GM23338 (cell line): ENCODE measurements around the gene RPL27A. TPM values are rescaled to one million over a fixed set of nuclear protein-coding genes. Genes with fewer than 3 reads are reported as not detected.

Source experiments
- ATAC-seq: fragments of 200-7000 bp; cut with Tn5 transposase; 3 replicates; pipeline ENCODE4 v1.9.1; 2020
- DNase-seq: peaks from one replicate; pipeline ENCODE4 v3.0.0-alpha.2; 2015; ENCODE audit warnings: low spot score
- H2AFZ ChIP-seq: fragments of 200-600 bp; sonication (generic); 2 replicates; pipeline ENCODE4 v1.8.0; 2016; ENCODE audit warnings: antibody characterized with exemption, mild to moderate bottlenecking, moderate library complexity
- H3F3A ChIP-seq: fragments of 200-600 bp; sonication (generic); replicated peaks from 2 replicates; pipeline ENCODE4 v1.8.0; 2017; ENCODE audit warnings: antibody characterized with exemption, mixed run types, low read depth
- H3K27ac ChIP-seq: fragments of 200-600 bp; sonication (generic); 2 replicates; pipeline ENCODE4 v1.6.1; 2016; ENCODE audit warnings: low read depth
- H3K27me3 ChIP-seq: fragments of 200-600 bp; sonication (generic); 2 replicates; pipeline ENCODE4 v1.8.0; 2016; ENCODE audit warnings: mild to moderate bottlenecking, mixed run types, moderate library complexity; ENCODE audit not compliant: insufficient read depth
- H3K36me3 ChIP-seq: fragments of 200-600 bp; sonication (generic); 2 replicates; pipeline ENCODE4 v1.8.0; 2016; ENCODE audit warnings: mild to moderate bottlenecking; ENCODE audit not compliant: insufficient read depth
- H3K4me1 ChIP-seq: fragments of 200-600 bp; sonication (generic); 2 replicates; pipeline ENCODE4 v1.8.0; 2016; ENCODE audit warnings: mild to moderate bottlenecking, moderate library complexity; ENCODE audit not compliant: insufficient read depth
- H3K4me2 ChIP-seq: fragments of 200-600 bp; sonication (generic); 2 replicates; pipeline ENCODE4 v1.7.1; 2017; ENCODE audit warnings: mixed run types
- H3K4me3 ChIP-seq: fragments of 200-600 bp; sonication (generic); 2 replicates; pipeline ENCODE4 v1.6.1; 2016; ENCODE audit warnings: mixed run types
- H3K79me2 ChIP-seq: fragments of 200-600 bp; sonication (generic); replicated peaks from 2 replicates; pipeline ENCODE4 v1.8.0; 2017; ENCODE audit warnings: mild to moderate bottlenecking; ENCODE audit not compliant: insufficient read depth
- H3K9me2 ChIP-seq: fragments of 200-600 bp; sonication (generic); 2 replicates; pipeline ENCODE4 v1.8.0; 2017; ENCODE audit not compliant: insufficient read depth
- H4K20me1 ChIP-seq: fragments of 200-600 bp; sonication (generic); replicated peaks from 2 replicates; pipeline ENCODE4 v1.8.0; 2017; ENCODE audit warnings: mild to moderate bottlenecking; ENCODE audit not compliant: insufficient read depth
- H3K27ac Mint-ChIP-seq: 2 replicates; pipeline ENCODE4 v1.8.0; 2020; ENCODE audit warnings: inconsistent platforms, mild to moderate bottlenecking, moderate library complexity, mixed read lengths
- H3K27me3 Mint-ChIP-seq: 3 replicates; pipeline ENCODE4 v1.8.0; 2022; ENCODE audit warnings: low read depth, mild to moderate bottlenecking, moderate library complexity, mixed read lengths, inconsistent platforms; ENCODE audit not compliant: insufficient read depth, poor library complexity
- H3K36me3 Mint-ChIP-seq: 3 replicates; pipeline ENCODE4 v1.8.0; 2021; ENCODE audit warnings: low read depth, mild to moderate bottlenecking, inconsistent platforms, moderate library complexity, mixed read lengths
- H3K4me1 Mint-ChIP-seq: 3 replicates; pipeline ENCODE4 v1.8.0; 2020; ENCODE audit warnings: mild to moderate bottlenecking, inconsistent platforms, mixed read lengths
- H3K4me3 Mint-ChIP-seq: 3 replicates; pipeline ENCODE4 v1.8.0; 2021; ENCODE audit warnings: moderate library complexity, mild to moderate bottlenecking, inconsistent platforms, mixed read lengths
- H3K9me3 Mint-ChIP-seq: 3 replicates; pipeline ENCODE4 v1.8.0; 2020; ENCODE audit warnings: moderate library complexity, mild to moderate bottlenecking, inconsistent platforms, mixed read lengths
- EZH2 ChIP-seq: fragments of 200-600 bp; sonication (generic); IDR thresholded peaks from one replicate; pipeline ENCODE4 v1.8.0; 2017; ENCODE audit warnings: antibody characterized with exemption, mild to moderate bottlenecking, low read depth; ENCODE audit not compliant: unreplicated experiment
- JUNB ChIP-seq: IDR thresholded peaks from one replicate; pipeline ENCODE4 v1.6.1; 2016; ENCODE audit warnings: antibody characterized with exemption; ENCODE audit not compliant: unreplicated experiment
- NANOG ChIP-seq: IDR thresholded peaks from 2 replicates; pipeline ENCODE4 v1.6.1; 2016; ENCODE audit warnings: antibody characterized with exemption, borderline replicate concordance
- STAT1 ChIP-seq: IDR thresholded peaks from one replicate; pipeline ENCODE4 v1.6.1; 2016; ENCODE audit warnings: antibody characterized with exemption; ENCODE audit not compliant: unreplicated experiment
- ZNF114 ChIP-seq: fragments of 250-450 bp; sonication (Bioruptor Pico); IDR thresholded peaks from 2 replicates; pipeline ENCODE4 v1.5.0; 2020; ENCODE audit warnings: mild to moderate bottlenecking, moderate library complexity
- polyA plus RNA-seq: library from polyadenylated mRNA; unstranded; fragments of >200 nt; fragmentation: Nextera tagmentation; extraction: Ambion mirVana; gene quantifications from 2 replicates; pipeline ENCODE4 v1.2.1, GENCODE V29; 2016
- total RNA-seq: library from RNA; depleted of rRNA; stranded (reverse); fragments of >200 nt; shearing (Covaris generic); gene quantifications from 2 replicates; pipeline ENCODE4 v1.2.3, GENCODE V29; 2014
- TF ChIP-seq, protein P1 (sequence below): fragments of 250-450 bp; sonication (Bioruptor Pico); IDR thresholded peaks from 2 replicates; pipeline ENCODE4 v1.5.0; 2020; ENCODE audit warnings: mild to moderate bottlenecking, moderate library complexity
- TF ChIP-seq, protein P2 (sequence below), 2 experiments: fragments of 200-600 bp in 1 of 2; sonication (generic) in 1 of 2; conservative IDR thresholded peaks; 2 replicates each; pipeline versions ENCODE4 v1.5.1 to v1.6.1; 2016 to 2017; ENCODE audit warnings: antibody characterized with exemption in 2 of 2, low read depth in 2 of 2, mild to moderate bottlenecking in 2 of 2, moderate library complexity in 1 of 2
- TF ChIP-seq, protein P3 (sequence below): IDR thresholded peaks from one replicate; pipeline ENCODE4 v1.6.1; 2018; ENCODE audit warnings: antibody characterized with exemption; ENCODE audit not compliant: unreplicated experiment
- TF ChIP-seq, protein P4 (sequence below): IDR thresholded peaks from 2 replicates; pipeline ENCODE4 v1.6.1; 2016; ENCODE audit warnings: antibody characterized with exemption

RPL27A gene
- total and polyA plus RNA-seq, 2 experiments from 2014 or later = 1,283 to 3,167 TPM

DNA sequence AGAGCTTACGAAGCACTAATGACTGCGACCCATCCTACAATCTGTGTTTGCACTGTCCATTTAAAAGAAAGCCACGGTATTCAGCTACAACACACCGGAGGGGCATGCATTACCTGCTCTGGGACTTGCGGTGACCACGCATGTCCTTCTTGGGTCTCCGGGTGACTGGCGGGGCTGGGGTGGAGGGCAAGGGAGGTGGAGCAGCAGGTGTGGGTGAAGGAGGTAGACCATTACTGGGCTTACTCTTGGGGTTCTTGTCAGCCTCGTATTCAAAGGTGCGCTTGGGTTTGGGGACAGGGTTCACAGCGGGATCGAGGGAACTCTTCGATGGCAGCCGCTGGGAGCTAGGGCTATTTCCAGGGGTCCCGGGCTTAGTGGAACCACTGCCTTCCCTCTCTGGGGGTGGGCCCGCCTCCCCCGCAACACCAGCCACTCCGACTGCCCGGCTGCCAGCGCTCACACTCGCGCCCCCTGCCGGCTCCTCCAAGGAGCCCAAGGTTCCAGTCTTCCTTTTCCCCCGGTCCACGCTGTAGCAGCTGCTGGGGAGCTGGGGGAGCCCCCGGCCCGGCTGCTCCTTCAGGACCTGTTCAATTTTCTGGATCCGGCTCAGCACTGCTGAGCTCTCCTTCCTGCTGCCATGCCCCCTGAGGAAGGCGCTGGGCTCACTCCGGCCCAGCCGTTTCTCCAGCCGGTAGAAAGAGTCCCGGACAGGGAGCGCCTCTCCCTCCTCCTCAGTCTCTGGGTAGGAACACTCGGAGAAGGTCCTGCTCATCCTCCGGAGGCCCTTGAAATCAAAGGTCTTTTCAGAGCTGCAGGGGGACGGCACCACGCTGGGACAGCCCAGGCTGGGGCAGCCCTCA, 47.5 kb downstream of the RPL27A start:
- Histone ChIP-seq H3K4me2 (no peak overlapping the region), H3K27ac (no peak overlapping the region), H3K4me1 (no peaks in the 10 kb centered on the region), H3F3A (no peaks in the 10 kb centered on the region), H3K36me3 (no peaks in the 10 kb centered on the region), H3K9me2 (no peaks in the 10 kb centered on the region), H3K79me2 (no peaks in the 10 kb centered on the region), H3K27me3 (no peaks in the 10 kb centered on the region), H3K4me3 (no peak overlapping the region), H4K20me1 (no peaks in the 10 kb centered on the region), H2AFZ (no peak overlapping the region)
- H3K4me3 Mint-ChIP-seq = no peak overlapping the region
- no peaks in the 10 kb centered on the region for H3K9me3 Mint-ChIP-seq
- DNase-seq (peak; percentile 31), ATAC-seq (peak; percentile 67)
- peaks cover 7% of the 10 kb centered on the region for H3K27me3 Mint-ChIP-seq
- peak overlapping the region; percentile 50; the same call in 1 of the 2 replicates for H3K27ac Mint-ChIP-seq
- no peaks in the 10 kb centered on the region; the same call in 2 of the 3 replicates for H3K36me3 Mint-ChIP-seq
- TF ChIP-seq, protein P1, sequence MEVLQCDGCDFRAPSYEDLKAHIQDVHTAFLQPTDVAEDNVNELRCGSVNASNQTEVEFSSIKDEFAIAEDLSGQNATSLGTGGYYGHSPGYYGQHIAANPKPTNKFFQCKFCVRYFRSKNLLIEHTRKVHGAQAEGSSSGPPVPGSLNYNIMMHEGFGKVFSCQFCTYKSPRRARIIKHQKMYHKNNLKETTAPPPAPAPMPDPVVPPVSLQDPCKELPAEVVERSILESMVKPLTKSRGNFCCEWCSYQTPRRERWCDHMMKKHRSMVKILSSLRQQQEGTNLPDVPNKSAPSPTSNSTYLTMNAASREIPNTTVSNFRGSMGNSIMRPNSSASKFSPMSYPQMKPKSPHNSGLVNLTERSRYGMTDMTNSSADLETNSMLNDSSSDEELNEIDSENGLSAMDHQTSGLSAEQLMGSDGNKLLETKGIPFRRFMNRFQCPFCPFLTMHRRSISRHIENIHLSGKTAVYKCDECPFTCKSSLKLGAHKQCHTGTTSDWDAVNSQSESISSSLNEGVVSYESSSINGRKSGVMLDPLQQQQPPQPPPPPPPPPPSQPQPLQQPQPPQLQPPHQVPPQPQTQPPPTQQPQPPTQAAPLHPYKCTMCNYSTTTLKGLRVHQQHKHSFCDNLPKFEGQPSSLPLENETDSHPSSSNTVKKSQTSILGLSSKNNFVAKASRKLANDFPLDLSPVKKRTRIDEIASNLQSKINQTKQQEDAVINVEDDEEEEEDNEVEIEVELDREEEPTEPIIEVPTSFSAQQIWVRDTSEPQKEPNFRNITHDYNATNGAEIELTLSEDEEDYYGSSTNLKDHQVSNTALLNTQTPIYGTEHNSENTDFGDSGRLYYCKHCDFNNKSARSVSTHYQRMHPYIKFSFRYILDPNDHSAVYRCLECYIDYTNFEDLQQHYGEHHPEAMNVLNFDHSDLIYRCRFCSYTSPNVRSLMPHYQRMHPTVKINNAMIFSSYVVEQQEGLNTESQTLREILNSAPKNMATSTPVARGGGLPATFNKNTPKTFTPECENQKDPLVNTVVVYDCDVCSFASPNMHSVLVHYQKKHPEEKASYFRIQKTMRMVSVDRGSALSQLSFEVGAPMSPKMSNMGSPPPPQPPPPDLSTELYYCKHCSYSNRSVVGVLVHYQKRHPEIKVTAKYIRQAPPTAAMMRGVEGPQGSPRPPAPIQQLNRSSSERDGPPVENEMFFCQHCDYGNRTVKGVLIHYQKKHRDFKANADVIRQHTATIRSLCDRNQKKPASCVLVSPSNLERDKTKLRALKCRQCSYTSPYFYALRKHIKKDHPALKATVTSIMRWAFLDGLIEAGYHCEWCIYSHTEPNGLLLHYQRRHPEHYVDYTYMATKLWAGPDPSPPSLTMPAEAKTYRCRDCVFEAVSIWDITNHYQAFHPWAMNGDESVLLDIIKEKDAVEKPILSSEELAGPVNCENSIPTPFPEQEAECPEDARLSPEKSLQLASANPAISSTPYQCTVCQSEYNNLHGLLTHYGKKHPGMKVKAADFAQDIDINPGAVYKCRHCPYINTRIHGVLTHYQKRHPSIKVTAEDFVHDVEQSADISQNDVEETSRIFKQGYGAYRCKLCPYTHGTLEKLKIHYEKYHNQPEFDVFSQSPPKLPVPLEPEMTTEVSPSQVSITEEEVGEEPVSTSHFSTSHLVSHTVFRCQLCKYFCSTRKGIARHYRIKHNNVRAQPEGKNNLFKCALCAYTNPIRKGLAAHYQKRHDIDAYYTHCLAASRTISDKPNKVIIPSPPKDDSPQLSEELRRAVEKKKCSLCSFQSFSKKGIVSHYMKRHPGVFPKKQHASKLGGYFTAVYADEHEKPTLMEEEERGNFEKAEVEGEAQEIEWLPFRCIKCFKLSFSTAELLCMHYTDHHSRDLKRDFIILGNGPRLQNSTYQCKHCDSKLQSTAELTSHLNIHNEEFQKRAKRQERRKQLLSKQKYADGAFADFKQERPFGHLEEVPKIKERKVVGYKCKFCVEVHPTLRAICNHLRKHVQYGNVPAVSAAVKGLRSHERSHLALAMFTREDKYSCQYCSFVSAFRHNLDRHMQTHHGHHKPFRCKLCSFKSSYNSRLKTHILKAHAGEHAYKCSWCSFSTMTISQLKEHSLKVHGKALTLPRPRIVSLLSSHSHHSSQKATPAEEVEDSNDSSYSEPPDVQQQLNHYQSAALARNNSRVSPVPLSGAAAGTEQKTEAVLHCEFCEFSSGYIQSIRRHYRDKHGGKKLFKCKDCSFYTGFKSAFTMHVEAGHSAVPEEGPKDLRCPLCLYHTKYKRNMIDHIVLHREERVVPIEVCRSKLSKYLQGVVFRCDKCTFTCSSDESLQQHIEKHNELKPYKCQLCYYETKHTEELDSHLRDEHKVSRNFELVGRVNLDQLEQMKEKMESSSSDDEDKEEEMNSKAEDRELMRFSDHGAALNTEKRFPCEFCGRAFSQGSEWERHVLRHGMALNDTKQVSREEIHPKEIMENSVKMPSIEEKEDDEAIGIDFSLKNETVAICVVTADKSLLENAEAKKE (CRISPR knock-in tag) = no peak
- TF ChIP-seq STAT1 = no peak
- no peak for TF ChIP-seq ZNF114 (CRISPR knock-in tag)
- TF ChIP-seq, protein P2, sequence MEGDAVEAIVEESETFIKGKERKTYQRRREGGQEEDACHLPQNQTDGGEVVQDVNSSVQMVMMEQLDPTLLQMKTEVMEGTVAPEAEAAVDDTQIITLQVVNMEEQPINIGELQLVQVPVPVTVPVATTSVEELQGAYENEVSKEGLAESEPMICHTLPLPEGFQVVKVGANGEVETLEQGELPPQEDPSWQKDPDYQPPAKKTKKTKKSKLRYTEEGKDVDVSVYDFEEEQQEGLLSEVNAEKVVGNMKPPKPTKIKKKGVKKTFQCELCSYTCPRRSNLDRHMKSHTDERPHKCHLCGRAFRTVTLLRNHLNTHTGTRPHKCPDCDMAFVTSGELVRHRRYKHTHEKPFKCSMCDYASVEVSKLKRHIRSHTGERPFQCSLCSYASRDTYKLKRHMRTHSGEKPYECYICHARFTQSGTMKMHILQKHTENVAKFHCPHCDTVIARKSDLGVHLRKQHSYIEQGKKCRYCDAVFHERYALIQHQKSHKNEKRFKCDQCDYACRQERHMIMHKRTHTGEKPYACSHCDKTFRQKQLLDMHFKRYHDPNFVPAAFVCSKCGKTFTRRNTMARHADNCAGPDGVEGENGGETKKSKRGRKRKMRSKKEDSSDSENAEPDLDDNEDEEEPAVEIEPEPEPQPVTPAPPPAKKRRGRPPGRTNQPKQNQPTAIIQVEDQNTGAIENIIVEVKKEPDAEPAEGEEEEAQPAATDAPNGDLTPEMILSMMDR (conservative IDR thresholded peaks at IDR 0.05; ENCODE audit: low read depth in 2 of 2) = peak; percentile 36 to 56
- TF ChIP-seq JUNB = no peak
- TF ChIP-seq EZH2 = no peak
- TF ChIP-seq, protein P3, sequence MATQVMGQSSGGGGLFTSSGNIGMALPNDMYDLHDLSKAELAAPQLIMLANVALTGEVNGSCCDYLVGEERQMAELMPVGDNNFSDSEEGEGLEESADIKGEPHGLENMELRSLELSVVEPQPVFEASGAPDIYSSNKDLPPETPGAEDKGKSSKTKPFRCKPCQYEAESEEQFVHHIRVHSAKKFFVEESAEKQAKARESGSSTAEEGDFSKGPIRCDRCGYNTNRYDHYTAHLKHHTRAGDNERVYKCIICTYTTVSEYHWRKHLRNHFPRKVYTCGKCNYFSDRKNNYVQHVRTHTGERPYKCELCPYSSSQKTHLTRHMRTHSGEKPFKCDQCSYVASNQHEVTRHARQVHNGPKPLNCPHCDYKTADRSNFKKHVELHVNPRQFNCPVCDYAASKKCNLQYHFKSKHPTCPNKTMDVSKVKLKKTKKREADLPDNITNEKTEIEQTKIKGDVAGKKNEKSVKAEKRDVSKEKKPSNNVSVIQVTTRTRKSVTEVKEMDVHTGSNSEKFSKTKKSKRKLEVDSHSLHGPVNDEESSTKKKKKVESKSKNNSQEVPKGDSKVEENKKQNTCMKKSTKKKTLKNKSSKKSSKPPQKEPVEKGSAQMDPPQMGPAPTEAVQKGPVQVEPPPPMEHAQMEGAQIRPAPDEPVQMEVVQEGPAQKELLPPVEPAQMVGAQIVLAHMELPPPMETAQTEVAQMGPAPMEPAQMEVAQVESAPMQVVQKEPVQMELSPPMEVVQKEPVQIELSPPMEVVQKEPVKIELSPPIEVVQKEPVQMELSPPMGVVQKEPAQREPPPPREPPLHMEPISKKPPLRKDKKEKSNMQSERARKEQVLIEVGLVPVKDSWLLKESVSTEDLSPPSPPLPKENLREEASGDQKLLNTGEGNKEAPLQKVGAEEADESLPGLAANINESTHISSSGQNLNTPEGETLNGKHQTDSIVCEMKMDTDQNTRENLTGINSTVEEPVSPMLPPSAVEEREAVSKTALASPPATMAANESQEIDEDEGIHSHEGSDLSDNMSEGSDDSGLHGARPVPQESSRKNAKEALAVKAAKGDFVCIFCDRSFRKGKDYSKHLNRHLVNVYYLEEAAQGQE = no peak
- TF ChIP-seq, protein P4, sequence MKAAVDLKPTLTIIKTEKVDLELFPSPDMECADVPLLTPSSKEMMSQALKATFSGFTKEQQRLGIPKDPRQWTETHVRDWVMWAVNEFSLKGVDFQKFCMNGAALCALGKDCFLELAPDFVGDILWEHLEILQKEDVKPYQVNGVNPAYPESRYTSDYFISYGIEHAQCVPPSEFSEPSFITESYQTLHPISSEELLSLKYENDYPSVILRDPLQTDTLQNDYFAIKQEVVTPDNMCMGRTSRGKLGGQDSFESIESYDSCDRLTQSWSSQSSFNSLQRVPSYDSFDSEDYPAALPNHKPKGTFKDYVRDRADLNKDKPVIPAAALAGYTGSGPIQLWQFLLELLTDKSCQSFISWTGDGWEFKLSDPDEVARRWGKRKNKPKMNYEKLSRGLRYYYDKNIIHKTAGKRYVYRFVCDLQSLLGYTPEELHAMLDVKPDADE = no peak
- no peak for TF ChIP-seq NANOG
- peaks cover 2% of the 10 kb centered on the region; the same call in 2 of the 3 replicates for H3K4me1 Mint-ChIP-seq
